DOHH2 (cell line): ENCODE results near the gene PLCB4.

Experiments used
- H3F3A ChIP-seq: fragments of 200-600 bp; sonication (generic), shearing (Covaris generic); 2 replicates; pipeline ENCODE4 v1.6.0; 2016; ENCODE audit warnings: antibody characterized with exemption, mild to moderate bottlenecking; ENCODE audit not compliant: control insufficient read depth, insufficient read depth
- H3K27ac ChIP-seq: fragments of 200-600 bp; sonication (generic); 2 replicates; pipeline ENCODE4 v1.5.1; 2014; ENCODE audit warnings: low read depth, mild to moderate bottlenecking, low read length, moderate library complexity
- H3K27me3 ChIP-seq: fragments of 200-600 bp; sonication (generic); 2 replicates; pipeline ENCODE4 v1.6.1; 2014; ENCODE audit warnings: mild to moderate bottlenecking, low read length, mixed read lengths; ENCODE audit not compliant: control insufficient read depth
- H3K36me3 ChIP-seq: fragments of 200-600 bp; sonication (generic); 2 replicates; pipeline ENCODE4 v1.6.1; 2014; ENCODE audit warnings: mild to moderate bottlenecking, low read length, moderate library complexity, mixed read lengths; ENCODE audit not compliant: control insufficient read depth
- H3K4me1 ChIP-seq: fragments of 200-600 bp; sonication (generic); 2 replicates; pipeline ENCODE4 v1.6.1; 2014; ENCODE audit warnings: mild to moderate bottlenecking, low read length, mixed read lengths; ENCODE audit not compliant: control insufficient read depth
- H3K4me2 ChIP-seq: fragments of 200-600 bp; sonication (generic); 2 replicates; pipeline ENCODE4 v1.6.0; 2014; ENCODE audit warnings: mild to moderate bottlenecking, low read length, moderate library complexity
- H3K4me3 ChIP-seq: fragments of 200-600 bp; sonication (generic); 2 replicates; pipeline ENCODE4 v1.5.1; 2014; ENCODE audit warnings: mild to moderate bottlenecking, low read length, mixed read lengths
- H3K79me2 ChIP-seq: fragments of 200-600 bp; sonication (generic); 2 replicates; pipeline ENCODE4 v1.6.1; 2014; ENCODE audit warnings: mild to moderate bottlenecking, low read length, mixed read lengths; ENCODE audit not compliant: control insufficient read depth
- H3K9me2 ChIP-seq: fragments of 200-600 bp; sonication (generic); replicated peaks from 2 replicates; pipeline ENCODE4 v1.6.1; 2014; ENCODE audit warnings: mild to moderate bottlenecking, low read length, mixed read lengths; ENCODE audit not compliant: control insufficient read depth
- H3K9me3 ChIP-seq: fragments of 200-600 bp; sonication (generic); 2 replicates; pipeline ENCODE4 v1.6.1; 2014; ENCODE audit warnings: antibody characterized with exemption, low read length, mixed read lengths; ENCODE audit not compliant: control insufficient read depth, insufficient read depth
- H4K20me1 ChIP-seq: fragments of 200-600 bp; sonication (generic); 2 replicates; pipeline ENCODE4 v1.6.0; 2014; ENCODE audit warnings: low read depth, mild to moderate bottlenecking, antibody characterized with exemption, low read length, moderate library complexity; ENCODE audit not compliant: control insufficient read depth, insufficient read depth
- EZH2phosphoT487 ChIP-seq: fragments of 200-600 bp; sonication (generic); IDR thresholded peaks from 2 replicates; pipeline ENCODE4 v1.6.1; 2017; ENCODE audit warnings: borderline replicate concordance, mild to moderate bottlenecking, antibody characterized with exemption, low read length, moderate library complexity, mixed read lengths
- TF ChIP-seq, protein P1 (sequence below): fragments of 200-600 bp; sonication (generic); IDR thresholded peaks from one replicate; pipeline ENCODE4 v1.5.1; 2014; ENCODE audit warnings: antibody characterized with exemption, mild to moderate bottlenecking, low read depth, low read length; ENCODE audit not compliant: poor library complexity, severe bottlenecking

The PLCB4 gene

DNA sequence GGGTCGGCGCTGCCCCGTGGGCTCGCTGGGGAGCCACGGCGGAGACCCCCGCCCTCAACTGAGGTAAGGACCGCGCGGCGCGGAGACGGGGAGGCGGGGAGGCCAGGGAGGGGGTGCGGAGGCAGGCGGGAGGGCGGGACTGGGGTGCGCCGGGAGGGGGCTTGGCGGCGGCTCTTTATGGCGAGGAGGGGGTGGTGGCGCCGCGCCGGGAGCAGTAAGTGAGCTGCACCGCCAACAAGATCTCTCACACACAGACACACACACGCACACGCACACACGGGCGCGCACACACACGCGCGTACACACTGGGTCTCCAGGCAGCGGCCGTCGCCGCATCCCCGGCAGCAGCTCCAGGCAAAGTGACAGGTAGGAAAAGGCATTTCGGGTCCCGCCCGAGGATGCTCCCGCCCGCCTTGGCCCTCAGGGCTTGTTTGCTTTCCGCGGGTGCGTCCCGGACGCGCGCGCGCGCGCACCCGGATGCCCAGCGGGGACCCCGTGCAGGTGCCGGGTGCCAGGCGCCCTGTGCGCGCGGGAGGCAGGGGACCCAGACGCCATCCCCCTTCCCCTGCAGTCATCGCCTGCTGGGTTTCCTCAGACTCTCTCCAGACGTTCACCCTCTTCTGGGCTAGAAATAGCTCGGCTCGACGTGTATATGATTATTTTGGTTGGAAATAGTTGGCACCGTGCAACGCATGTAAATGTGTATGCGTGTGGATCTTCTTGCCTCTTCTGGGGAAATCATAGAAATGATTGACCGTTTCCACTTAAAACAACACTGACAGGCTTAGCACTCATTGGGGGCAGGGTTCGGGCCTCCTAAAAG is at the start of gene PLCB4:
Gene PLCB4 (plus strand): TSS at position 247 of the 823 bp plus-strand sequence. CDS start 238,728 bp downstream, outside the sequence.
- H3F3A ChIP-seq: no peaks in the 10 kb centered on the region
- H3K27ac ChIP-seq: no peak within 1 kb of the TSS
- H3K4me1 ChIP-seq: no peaks in the 10 kb centered on the region
- H3K4me2 ChIP-seq: no peak within 1 kb of the TSS
- peaks cover 5% of the 10 kb centered on the region; the same call in 1 of the 2 replicates for H3K9me3 ChIP-seq
- H3K9me2 ChIP-seq: no peaks in the 10 kb centered on the region
- no peaks in the 10 kb centered on the region for H3K36me3 ChIP-seq
- no peaks in the 10 kb centered on the region for H4K20me1 ChIP-seq
- TF ChIP-seq EZH2phosphoT487: no peak
- TF ChIP-seq, protein P1, sequence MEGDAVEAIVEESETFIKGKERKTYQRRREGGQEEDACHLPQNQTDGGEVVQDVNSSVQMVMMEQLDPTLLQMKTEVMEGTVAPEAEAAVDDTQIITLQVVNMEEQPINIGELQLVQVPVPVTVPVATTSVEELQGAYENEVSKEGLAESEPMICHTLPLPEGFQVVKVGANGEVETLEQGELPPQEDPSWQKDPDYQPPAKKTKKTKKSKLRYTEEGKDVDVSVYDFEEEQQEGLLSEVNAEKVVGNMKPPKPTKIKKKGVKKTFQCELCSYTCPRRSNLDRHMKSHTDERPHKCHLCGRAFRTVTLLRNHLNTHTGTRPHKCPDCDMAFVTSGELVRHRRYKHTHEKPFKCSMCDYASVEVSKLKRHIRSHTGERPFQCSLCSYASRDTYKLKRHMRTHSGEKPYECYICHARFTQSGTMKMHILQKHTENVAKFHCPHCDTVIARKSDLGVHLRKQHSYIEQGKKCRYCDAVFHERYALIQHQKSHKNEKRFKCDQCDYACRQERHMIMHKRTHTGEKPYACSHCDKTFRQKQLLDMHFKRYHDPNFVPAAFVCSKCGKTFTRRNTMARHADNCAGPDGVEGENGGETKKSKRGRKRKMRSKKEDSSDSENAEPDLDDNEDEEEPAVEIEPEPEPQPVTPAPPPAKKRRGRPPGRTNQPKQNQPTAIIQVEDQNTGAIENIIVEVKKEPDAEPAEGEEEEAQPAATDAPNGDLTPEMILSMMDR: no peak
- H3K27me3 ChIP-seq: no peaks in the 10 kb centered on the region
- H3K79me2 ChIP-seq: no peaks in the 10 kb centered on the region
- H3K4me3 ChIP-seq: no peak within 1 kb of the TSS

- H3K9me2 ChIP-seq: no peaks in the 10 kb centered on the region
- H3K79me2 ChIP-seq: no peaks in the 10 kb centered on the region
- no peak overlapping the region for H3K27ac ChIP-seq
- no peaks in the 10 kb centered on the region for H3K4me1 ChIP-seq
- H3K9me3 ChIP-seq: no peaks in the 10 kb centered on the region
- no peak overlapping the region for H3K4me2 ChIP-seq
- H3K27me3 ChIP-seq: no peaks in the 10 kb centered on the region
- no peaks in the 10 kb centered on the region for H3F3A ChIP-seq
- no peaks in the 10 kb centered on the region for H3K36me3 ChIP-seq
- no peak overlapping the region for H3K4me3 ChIP-seq
- H4K20me1 ChIP-seq: no peaks in the 10 kb centered on the region
- TF ChIP-seq EZH2phosphoT487: no peak
- TF ChIP-seq, protein P1: no peak
Observed at GRCh38 chr20:9019833-9020232, 49.1 kb upstream of the PLCB4 start.

DNA sequence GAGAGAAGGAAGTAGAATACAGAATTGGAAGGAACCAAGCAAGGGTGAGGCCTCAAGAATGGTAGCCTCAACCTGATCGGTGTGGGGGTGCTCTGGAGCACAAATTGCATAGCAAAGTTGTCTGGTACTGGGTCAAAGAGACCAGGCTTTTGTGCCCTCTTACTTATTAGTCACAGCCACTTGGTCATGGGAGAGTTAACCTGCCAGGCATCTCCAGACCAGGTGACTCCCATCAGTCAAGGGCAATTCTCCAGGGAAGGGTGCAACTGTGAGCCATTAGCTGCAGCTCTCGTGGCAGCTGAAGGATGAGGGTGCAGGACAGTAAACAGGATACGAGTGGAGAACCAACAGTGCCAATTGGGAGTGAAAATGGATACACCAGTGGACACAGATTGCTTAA is 47.7 kb upstream of the PLCB4 start:
- H3K9me2 ChIP-seq: no peaks in the 10 kb centered on the region
- H4K20me1 ChIP-seq: no peaks in the 10 kb centered on the region
- TF ChIP-seq, protein P1: no peak
- TF ChIP-seq EZH2phosphoT487: no peak
- no peak overlapping the region for H3K4me3 ChIP-seq
- H3K9me3 ChIP-seq: no peaks in the 10 kb centered on the region
- no peak overlapping the region for H3K4me2 ChIP-seq
- no peaks in the 10 kb centered on the region for H3K27me3 ChIP-seq
- no peaks in the 10 kb centered on the region for H3F3A ChIP-seq
- H3K79me2 ChIP-seq: no peaks in the 10 kb centered on the region
- no peaks in the 10 kb centered on the region for H3K4me1 ChIP-seq
- no peaks in the 10 kb centered on the region for H3K36me3 ChIP-seq
- no peak overlapping the region for H3K27ac ChIP-seq
